HG02623 (cell line): Measurements from ENCODE around the gene CBLL1.

Experiments used
- ATAC-seq: cut with Tn5 transposase; IDR thresholded peaks from one replicate; pipeline ENCODE4 v1.9.1; 2021; ENCODE audit warnings: moderate library complexity; ENCODE audit not compliant: unreplicated experiment

The CBLL1 gene, protein sequence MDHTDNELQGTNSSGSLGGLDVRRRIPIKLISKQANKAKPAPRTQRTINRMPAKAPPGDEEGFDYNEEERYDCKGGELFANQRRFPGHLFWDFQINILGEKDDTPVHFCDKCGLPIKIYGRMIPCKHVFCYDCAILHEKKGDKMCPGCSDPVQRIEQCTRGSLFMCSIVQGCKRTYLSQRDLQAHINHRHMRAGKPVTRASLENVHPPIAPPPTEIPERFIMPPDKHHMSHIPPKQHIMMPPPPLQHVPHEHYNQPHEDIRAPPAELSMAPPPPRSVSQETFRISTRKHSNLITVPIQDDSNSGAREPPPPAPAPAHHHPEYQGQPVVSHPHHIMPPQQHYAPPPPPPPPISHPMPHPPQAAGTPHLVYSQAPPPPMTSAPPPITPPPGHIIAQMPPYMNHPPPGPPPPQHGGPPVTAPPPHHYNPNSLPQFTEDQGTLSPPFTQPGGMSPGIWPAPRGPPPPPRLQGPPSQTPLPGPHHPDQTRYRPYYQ

DNA sequence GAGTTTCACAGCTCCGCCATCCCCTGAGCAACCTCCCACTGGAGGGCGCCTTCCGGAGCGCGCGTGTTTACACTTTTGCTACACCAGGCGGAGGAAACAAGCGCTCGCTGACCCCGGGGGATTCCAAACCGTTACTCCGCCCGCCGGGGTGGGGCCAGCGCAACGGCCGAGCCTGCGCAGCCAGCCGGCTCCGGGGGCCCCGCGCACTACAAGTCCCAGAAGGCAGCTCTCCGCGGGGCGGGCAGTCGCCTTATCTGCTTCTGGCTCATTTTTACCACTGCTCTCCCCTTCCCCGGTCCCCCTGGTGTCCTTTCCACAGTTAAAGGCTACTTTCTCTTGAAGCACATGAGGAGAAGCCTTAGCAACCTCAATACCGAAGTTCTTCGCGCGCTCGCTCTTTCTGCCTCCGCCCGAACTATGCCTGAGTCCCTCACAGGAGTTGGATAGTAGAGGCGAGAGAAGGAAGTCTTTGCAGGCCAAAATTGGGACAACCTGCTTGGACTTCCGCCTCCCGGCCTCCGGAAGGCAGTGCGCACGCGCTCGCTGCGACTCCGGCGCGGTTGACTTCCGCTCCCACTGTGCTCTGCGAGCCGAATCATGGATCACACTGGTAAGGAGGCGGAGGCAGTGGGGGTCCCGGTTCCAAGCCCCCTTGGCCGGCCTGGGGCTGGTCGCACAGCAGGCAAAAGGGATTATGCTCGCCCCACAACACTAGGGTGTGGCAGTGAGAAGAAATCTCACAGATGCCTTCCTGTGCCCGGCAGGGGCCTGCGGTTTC lies at the start of gene CBLL1:
CBLL1 (plus strand) TSS at position 576 of the 778 bp plus-strand sequence; CDS start at position 598, 22 bp downstream.
- peak; percentile 87 for ATAC-seq

DNA sequence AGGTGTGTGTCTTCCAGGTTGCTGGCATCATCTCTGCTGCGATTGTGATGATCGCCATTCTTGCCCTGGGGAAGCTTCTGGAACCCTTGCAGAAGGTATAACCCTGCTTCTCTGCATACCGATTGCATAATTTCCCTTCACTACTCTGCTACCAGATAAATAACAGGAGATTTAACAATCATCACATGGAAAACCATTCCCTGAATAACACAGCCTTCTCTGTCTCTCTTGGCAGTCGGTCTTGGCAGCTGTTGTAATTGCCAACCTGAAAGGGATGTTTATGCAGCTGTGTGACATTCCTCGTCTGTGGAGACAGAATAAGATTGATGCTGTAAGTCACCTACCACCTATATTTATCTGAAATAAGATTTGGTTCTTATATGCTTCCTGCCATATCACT lies 49.6 kb upstream of the CBLL1 start:
- no peak for ATAC-seq

DNA sequence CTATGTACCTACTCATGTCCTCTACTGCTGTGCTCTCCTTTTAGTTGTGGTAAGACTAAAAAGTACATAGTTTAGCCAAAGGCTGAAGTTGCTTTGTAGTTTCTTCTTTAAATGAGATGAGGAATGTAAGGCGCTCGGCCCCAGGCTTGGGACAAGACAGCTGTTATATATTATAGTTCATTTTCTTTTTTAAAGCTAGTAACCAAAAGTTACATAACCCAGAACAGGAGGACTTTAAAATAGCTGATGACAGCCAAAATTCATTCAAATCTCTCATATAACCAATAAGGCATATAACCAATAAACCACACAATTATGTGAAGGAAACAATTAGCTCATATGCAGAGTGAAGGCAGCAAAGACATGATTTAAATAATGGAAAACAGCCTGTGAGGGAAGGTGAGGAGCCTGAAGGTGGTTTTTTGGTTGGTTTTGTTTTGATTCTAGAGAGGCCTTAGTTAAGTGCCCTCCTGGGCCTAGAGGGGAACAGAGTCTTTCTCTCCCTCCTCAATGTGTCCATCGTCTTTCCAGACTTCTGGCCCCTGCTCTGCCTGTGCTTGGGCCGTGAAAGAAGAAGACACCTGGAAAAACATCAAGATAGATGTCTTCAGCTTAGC lies 47.5 kb upstream of the CBLL1 start:
- ATAC-seq = no peak

DNA sequence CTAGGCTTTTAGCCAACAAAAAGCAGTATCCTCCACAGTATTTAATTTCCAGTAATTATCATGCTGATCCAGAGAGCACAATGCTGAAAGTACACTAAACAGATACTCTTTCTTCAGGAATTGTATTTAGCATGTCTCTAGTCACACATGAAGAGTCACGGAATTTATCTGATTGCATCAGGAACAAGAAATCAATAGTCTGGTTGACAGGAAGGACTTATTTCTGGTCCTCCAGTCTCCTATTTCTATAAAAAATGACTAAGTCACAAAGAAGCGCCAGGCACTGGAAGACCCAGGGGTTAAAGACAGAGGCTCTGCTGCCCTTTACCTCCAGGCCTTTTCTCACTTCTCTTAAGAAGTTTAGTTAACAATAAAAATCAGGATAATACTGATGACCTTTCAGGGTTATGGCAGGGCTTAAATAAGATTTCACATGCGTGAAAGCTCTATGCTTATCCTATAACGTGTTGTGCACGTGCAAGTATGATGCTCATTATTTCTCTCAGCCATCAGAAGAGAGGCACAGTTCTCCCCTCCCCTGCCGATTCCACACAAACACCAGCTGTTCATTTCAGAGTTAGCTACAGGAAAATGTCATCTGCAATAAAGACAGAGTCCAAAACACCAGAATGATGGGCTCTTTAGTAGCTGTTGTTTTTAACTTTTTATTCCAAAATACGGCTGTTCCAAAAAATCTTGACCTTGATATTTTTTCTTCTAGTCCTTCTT lies 46.5 kb upstream of the CBLL1 start:
- no peak for ATAC-seq

DNA sequence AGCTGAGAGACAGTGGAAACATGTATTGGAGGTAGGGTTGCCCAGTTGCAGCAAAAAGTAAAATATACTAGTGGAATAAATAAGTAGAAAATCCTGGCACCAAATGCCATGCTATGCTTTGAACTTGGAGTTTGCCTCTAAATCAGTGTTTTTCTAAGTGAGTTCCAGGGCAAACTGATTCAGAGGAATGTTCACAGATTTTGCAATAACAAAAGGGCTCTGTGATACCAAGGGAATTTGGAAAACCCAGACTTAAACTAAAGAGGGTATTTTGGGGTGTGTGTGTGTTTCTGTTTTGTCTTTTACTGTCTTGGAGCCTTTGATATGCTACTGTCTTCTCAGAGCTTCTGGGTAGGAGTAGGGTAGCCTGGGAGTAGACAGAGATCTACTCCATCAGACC lies 43.4 kb upstream of the CBLL1 start:
- no peak for ATAC-seq

DNA sequence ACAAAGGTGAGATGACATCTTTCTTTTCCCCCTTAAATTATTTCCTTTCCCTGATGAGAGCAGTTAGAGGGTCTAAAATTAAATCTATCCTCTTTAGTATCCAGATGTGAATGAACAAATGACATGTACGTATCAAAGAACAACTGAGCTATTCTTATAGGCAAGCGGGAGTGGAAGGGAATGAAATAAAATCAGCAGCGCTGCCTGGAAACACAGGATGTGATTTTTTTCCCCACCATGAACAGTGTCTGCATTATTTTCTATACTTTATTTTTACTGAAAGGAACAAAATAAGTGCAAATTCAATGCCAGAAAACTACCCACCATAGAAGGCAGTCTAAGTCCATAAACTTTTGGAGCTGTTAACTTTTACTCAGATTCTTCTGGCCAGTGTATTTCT lies 42.8 kb upstream of the CBLL1 start:
- no peak for ATAC-seq

DNA sequence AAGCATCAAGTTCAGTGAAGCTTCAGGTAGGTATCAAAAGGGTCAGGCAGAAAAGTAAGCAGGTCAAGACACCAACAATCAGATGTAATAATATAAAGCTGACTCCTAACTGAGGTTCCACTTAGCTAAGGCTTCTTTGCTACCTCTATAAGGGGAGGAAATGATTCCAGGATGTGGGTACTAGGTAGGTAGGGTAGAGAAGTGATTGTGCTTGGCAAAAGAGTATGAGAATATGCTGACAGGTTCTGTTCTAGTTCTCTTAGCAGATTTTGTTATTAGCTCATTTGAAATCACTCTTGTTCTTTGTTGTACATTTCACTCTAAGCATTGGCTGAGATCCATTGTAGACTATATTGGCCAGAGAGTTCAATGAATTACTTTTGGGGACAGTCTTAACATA lies 40.7 kb upstream of the CBLL1 start:
- no peak for ATAC-seq

DNA sequence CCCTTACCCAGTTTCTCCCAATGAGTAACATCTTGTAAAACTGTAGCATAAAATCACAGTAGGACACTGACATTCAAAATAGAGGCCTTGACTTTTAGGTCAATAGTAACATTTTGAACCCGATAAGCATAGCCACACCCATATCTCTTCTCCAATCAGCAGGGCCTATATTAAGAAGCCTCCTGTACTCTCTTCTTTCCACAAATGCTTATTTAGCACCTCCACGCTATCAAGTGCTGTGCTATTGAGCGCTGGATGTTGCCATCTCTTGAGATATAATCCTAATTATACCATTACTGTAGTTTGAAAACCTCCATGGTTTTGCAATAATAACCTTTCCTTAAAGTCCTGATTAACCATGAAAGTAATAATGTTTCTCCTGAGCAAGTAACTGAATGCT lies 40.1 kb upstream of the CBLL1 start:
- ATAC-seq = no peak

DNA sequence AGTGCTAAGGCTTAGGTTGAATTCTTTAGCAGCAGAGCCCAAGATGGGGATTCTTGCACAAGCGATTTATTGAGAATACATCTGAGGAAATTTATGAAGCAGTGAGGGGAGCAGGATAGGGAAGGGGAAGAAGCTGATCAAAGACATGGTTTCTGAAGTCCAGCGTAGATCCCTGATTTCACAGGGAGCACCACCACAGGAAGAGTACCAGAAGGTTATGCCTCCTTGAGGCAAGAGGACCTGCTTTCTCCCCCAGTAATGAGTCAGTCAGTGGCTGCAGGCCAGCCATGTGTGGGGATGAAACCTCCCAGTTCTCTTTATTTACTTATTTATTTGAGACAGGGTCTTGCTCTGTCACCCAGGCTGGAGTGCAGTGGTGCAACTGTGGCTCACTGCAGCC lies 35.0 kb upstream of the CBLL1 start:
- ATAC-seq = no peak

DNA sequence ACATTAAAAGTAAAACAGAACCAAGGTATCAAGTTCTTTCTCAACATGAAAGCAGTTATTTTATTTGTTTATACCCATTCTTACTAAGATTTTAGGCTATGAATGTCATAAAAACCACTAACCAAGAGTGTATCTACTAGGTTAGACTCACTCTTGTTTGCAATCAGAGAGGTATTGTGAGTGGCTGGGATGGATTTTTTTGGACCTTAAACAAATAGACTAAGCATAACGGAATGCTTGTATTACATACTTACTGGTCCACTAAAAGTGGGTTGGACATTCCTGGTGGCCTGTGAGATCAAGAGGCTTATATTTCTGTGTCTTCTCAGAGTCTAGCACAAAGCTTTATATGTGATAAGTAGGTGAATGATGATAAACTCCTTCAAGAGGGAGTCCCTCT lies 32.6 kb upstream of the CBLL1 start:
- ATAC-seq = no peak

DNA sequence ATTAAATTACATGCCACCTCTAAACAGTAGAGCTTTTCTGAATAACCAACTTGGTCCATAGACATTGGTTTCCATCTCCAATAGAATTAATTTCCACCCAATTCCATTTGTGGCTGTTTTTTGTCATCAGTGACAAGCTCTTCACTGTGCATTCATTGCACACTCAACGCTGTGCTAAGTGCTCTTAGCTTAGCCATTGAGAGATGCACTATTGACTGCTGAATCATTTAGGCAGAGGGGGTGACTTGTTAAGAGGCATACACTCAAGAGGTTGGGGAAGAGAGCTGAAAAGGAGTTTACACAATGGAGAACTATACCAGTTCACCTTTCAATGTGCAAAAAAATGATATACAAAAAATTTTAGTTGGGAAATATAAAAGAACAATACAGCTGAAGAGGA lies 31.9 kb upstream of the CBLL1 start:
- ATAC-seq = no peak

DNA sequence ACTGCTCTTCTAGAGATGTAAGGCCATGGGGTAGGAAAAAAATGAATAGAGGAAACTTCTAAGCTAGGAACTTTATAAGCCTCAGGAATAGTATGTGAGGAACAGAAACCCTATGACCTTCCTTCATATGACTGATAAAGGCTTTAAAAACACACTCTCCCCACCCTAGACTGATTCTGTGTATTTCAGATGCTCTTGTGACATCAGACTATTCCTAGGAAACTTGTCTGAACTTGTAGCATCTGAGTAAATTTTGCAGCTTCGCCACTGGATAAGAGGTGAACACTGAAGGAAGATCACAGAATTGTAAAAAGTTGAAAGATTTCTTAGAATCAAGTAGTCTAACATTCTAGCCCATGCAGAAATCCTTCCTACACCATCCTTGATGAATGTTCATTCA lies 31.0 kb upstream of the CBLL1 start:
- no peak for ATAC-seq

DNA sequence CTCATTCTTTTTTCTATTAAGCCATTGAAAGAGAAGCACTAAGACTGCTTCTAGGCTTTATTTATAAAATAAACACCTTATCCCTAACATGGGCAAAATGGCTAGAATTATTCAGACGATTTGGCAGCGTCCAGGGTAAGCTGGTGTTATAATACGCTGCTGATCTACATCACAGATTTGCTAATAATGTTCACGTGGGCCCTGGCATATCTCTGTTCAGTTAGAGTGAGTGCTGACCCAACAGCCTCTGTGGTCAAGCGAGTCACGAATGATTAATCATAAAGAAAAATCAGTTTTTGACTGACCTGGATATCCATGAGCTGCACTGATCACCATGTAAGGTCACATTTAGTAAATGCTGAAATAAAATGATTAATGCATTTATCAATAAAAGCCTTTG lies 28.4 kb upstream of the CBLL1 start:
- no peak for ATAC-seq

DNA sequence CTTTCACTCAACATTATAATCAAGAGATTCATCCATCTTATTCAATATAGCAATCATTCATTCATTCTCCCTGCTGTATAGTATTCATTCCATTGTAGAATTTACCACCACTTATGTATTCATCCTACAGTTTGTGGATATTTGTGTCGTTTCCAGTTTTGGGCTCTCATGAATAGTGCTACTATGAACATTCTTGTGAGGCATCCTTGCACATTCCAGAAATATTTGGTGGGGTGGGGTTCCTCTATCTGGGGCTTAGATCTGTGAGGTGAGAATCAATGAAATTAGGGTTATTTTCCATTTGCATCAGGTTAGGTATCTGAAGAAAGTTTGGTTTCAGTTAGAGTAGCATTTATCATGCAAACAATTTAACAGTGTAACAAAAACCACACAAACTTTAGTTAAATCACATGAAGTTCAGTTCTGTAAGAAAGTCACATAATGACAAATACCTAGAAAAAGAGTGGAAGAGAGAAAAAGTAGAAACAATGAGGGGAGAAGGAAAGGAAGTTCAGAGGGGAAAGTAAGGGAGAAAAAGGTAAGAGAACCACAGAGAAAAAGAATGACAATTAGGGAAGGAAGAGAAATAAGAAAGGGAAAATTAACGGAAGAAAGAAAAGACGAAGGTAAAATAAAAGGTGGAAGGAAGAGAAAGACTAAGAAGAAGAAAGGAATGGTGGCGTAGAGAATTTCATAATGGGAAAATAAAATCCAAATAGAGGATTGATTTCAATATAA lies 25.3 kb upstream of the CBLL1 start:
- ATAC-seq = no peak

DNA sequence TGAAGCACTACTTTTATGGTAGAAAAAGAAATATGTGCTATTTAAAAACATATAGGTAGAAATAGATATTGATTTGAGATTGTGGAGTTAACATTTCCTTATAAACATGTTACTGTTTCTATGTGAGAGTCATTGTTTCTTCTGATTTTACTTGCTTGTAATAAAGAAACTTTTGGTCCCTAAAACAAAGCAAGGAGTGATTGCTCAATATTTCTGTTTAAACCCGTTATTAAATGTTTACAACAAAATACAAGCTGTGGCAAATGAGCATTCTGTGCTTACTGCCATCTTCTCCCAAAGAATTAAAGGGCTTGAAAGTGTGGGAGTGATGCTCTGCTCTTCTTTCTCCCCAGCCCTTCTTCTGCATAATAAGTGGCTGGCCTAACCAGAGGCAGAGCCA lies 22.7 kb upstream of the CBLL1 start:
- no peak for ATAC-seq

DNA sequence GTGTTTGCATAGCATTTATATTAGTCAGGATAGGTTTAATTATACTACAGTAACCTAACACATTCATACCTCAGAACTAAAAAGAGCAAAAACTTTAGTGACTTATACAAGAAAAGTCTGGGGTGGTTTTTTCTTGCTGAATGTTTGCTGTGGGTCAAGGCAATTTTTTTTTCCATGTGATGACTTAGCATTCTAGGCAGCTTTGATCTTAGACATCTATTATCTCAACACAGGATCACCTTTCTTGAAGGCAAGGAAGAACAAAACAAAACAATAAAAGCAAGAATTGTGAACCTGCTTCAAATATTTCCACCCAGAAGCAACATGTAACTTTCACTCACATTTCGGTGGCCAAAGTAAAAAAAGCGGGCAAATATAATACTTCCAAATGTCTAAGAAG lies 20.7 kb upstream of the CBLL1 start:
- ATAC-seq = no peak

DNA sequence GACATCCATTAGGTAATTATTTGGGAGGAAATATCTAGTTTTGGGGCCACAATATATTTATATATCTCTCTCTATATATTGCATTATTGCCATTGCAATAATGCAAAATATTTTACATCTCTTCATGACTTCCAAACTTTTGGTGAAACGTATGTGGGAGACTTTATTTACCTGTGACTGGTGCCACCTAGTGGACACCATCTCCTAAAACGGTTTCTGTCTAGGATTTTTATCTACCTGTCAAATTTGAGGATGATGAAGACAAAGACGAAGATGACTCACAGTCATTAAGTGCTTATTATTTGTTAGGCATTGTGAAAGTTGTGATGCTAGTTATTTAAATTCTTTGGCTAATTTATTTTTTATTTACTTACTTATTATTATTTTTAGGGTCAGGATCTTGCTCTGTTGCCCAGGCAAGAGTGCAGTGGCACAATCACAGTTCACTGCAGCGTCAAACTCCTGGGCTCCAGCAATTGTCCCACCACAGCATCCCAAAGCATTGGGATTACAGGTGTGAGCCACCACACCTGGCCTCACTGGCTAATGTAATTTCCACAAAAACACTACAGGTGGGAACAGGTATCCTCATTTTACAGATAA lies 18.7 kb upstream of the CBLL1 start:
- no peak for ATAC-seq

DNA sequence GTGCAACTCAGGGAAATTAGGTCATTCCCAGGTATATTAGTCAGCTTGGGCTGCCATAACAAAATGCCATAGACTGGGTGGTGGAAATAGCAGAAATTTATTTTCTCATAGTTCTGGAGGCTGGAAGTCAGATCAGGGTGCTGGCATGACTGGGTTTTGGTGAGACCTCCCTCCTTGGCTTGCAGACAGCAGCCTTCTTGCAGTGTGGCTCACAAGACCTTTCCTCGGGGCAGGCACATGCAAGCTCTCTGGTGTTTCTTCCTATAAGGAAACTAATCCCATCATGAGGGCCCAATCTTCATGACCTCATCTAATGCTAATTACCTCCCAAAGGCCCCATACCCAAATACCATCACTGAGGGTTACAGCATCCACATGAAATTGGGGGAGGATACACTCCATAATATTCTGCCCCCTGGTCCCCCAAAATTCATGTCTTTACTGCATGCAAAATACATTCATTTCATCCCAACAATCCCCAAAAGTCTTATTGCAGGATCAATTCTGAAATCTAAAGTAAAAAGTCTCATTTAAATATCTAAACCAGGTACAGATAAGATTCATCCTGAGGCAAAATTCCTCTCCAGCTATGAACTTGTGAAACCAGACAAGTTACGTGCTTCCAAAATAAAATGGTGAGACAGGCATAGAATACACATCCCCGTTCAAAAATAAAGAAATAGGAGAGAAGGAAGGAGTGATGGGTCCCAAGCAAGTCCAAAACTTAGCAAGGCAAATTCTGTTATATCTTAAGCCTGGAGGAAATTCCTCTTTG lies 17.4 kb upstream of the CBLL1 start:
- no peak for ATAC-seq

DNA sequence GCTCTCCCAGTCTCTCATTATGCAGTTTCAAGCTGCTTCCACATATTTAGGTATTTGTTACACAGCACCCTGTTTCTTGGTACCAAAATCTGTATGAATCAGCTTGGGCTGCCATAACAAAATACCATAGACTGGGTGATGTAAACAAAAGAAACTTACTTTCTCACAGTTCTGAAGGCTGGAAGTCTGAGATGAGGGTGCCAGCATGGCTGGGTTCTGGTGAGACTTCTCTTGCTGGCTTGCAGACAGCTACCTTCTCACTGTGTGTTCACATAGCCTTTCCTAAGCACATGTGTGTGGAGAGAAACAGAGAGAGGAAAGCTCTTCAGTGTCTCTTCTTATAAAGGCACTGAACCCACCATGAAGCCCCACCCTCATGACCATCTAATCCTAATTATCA lies 15.7 kb upstream of the CBLL1 start:
- no peak for ATAC-seq
